Stimulated activated naive CD8-positive, alpha-beta T cell treated with anti-CD3 and anti-CD28 coated beads, Interleukin-15, Interleukin-2, amounts not matched to agents 100 ng/mL and 50 ng/mL, for 24 hours (primary cell): Measurements from ENCODE around the gene ZNF771.

ENCODE experiments used
- H3K27ac Mint-ChIP-seq: one replicate; pipeline ENCODE4 v1.8.0; 2021; ENCODE audit warnings: mild to moderate bottlenecking, mixed read lengths
- H3K27me3 Mint-ChIP-seq: one replicate; pipeline ENCODE4 v1.8.0; 2021; ENCODE audit warnings: mixed read lengths
- H3K36me3 Mint-ChIP-seq: one replicate; pipeline ENCODE4 v1.8.0; 2021; ENCODE audit warnings: low read depth, mixed read lengths
- H3K4me1 Mint-ChIP-seq: one replicate; pipeline ENCODE4 v1.8.0; 2021; ENCODE audit warnings: low read depth, mixed read lengths
- H3K4me3 Mint-ChIP-seq: one replicate; pipeline ENCODE4 v1.8.0; 2021; ENCODE audit warnings: mild to moderate bottlenecking, mixed read lengths
- H3K9me3 Mint-ChIP-seq: one replicate; pipeline ENCODE4 v1.8.0; 2021; ENCODE audit warnings: mixed read lengths

The ZNF771 gene

GRCh38 chr16:30429678-30430427 lies 22.4 kb downstream of the ZNF771 start, which contains the start of gene DCTPP1:
DCTPP1 (minus strand) TSS chr16:30430030; CDS start chr16:30429980, 50 bp downstream.
- no peaks in the 10 kb centered on the region for H3K9me3 Mint-ChIP-seq
- no peaks in the 10 kb centered on the region for H3K27me3 Mint-ChIP-seq
- H3K27ac Mint-ChIP-seq, result no peak within 1 kb of the TSS
- H3K4me3 Mint-ChIP-seq, result no peak within 1 kb of the TSS
- H3K4me1 Mint-ChIP-seq, result peaks cover 39% of the 10 kb centered on the region
- H3K36me3 Mint-ChIP-seq, result peaks cover 28% of the 10 kb centered on the region

GRCh38 chr16:30430428-30430970 lies 23.1 kb downstream of the ZNF771 start:
- H3K9me3 Mint-ChIP-seq, result no peaks in the 10 kb centered on the region
- H3K27ac Mint-ChIP-seq, result no peak overlapping the region
- H3K4me3 Mint-ChIP-seq, result no peak overlapping the region
- H3K36me3 Mint-ChIP-seq, result peaks cover 26% of the 10 kb centered on the region
- peaks cover 44% of the 10 kb centered on the region for H3K4me1 Mint-ChIP-seq
- H3K27me3 Mint-ChIP-seq, result no peaks in the 10 kb centered on the region

- H3K4me3 Mint-ChIP-seq, result peak overlapping the region; percentile 66
- H3K9me3 Mint-ChIP-seq, result no peaks in the 10 kb centered on the region
- peak overlapping the region; percentile 91 for H3K27ac Mint-ChIP-seq
- H3K36me3 Mint-ChIP-seq, result no peaks in the 10 kb centered on the region
- peaks cover 28% of the 10 kb centered on the region for H3K4me1 Mint-ChIP-seq
- no peaks in the 10 kb centered on the region for H3K27me3 Mint-ChIP-seq
Measured at GRCh38 chr16:30434852-30435251, 27.4 kb downstream of the ZNF771 start.

- H3K9me3 Mint-ChIP-seq, result no peaks in the 10 kb centered on the region
- H3K36me3 Mint-ChIP-seq, result no peaks in the 10 kb centered on the region
- H3K4me3 Mint-ChIP-seq, result no peak overlapping the region
- no peak overlapping the region for H3K27ac Mint-ChIP-seq
- no peaks in the 10 kb centered on the region for H3K27me3 Mint-ChIP-seq
- peaks cover 38% of the 10 kb centered on the region for H3K4me1 Mint-ChIP-seq
Measured at GRCh38 chr16:30437511-30438046, 30.2 kb downstream of the ZNF771 start.

- Mint-ChIP-seq H3K4me1 (peaks cover 44% of the 10 kb centered on the region), H3K27me3 (no peaks in the 10 kb centered on the region), H3K4me3 (no peak overlapping the region), H3K9me3 (no peaks in the 10 kb centered on the region), H3K36me3 (peaks cover 9% of the 10 kb centered on the region), H3K27ac (no peak overlapping the region)
Measured at GRCh38 chr16:30438835-30439234, 31.4 kb downstream of the ZNF771 start.

- Mint-ChIP-seq H3K9me3 (no peaks in the 10 kb centered on the region), H3K27me3 (no peaks in the 10 kb centered on the region), H3K27ac (no peak overlapping the region), H3K36me3 (peaks cover 19% of the 10 kb centered on the region), H3K4me3 (no peak overlapping the region), H3K4me1 (peaks cover 44% of the 10 kb centered on the region)
Measured at GRCh38 chr16:30439720-30440348, 32.4 kb downstream of the ZNF771 start.

- Mint-ChIP-seq H3K36me3 (peaks cover 23% of the 10 kb centered on the region), H3K9me3 (no peaks in the 10 kb centered on the region)
Measured at GRCh38 chr16:30443631-30444030, 36.2 kb downstream of the ZNF771 start.

GRCh38 chr16:30444231-30445148 lies 37.1 kb downstream of the ZNF771 start:
- no peaks in the 10 kb centered on the region for H3K9me3 Mint-ChIP-seq
- no peaks in the 10 kb centered on the region for H3K27me3 Mint-ChIP-seq
- peaks cover 23% of the 10 kb centered on the region for H3K36me3 Mint-ChIP-seq
- peak overlapping the region; percentile 94 for H3K4me3 Mint-ChIP-seq
- peak overlapping the region; percentile 85 for H3K27ac Mint-ChIP-seq
- peaks cover 45% of the 10 kb centered on the region for H3K4me1 Mint-ChIP-seq

More at GRCh38 chr16:30443631-30444030, 36.2 kb downstream of the ZNF771 start:
- Mint-ChIP-seq H3K27ac (no peak overlapping the region), H3K4me3 (peak overlapping the region; percentile 94), H3K27me3 (no peaks in the 10 kb centered on the region), H3K4me1 (peaks cover 45% of the 10 kb centered on the region)

GRCh38 chr16:30445149-30445407 lies 37.7 kb downstream of the ZNF771 start:
- H3K4me3 Mint-ChIP-seq, result peak overlapping the region; percentile 94
- no peaks in the 10 kb centered on the region for H3K27me3 Mint-ChIP-seq
- H3K4me1 Mint-ChIP-seq, result peaks cover 42% of the 10 kb centered on the region
- H3K27ac Mint-ChIP-seq, result peak overlapping the region; percentile 85
- H3K36me3 Mint-ChIP-seq, result peaks cover 23% of the 10 kb centered on the region
- no peaks in the 10 kb centered on the region for H3K9me3 Mint-ChIP-seq

GRCh38 chr16:30445408-30446202 lies 38.2 kb downstream of the ZNF771 start, which contains the start of gene SEPHS2:
SEPHS2 (minus strand) TSS chr16:30445874; CDS start chr16:30445727, 147 bp downstream.
- H3K27ac Mint-ChIP-seq, result peak within 1 kb of the TSS; percentile 93
- peak within 1 kb of the TSS; percentile 94 for H3K4me3 Mint-ChIP-seq
- peaks cover 42% of the 10 kb centered on the region for H3K4me1 Mint-ChIP-seq
- H3K36me3 Mint-ChIP-seq, result peaks cover 23% of the 10 kb centered on the region
- no peaks in the 10 kb centered on the region for H3K27me3 Mint-ChIP-seq
- no peaks in the 10 kb centered on the region for H3K9me3 Mint-ChIP-seq

GRCh38 chr16:30446203-30446595 lies 38.8 kb downstream of the ZNF771 start:
- peak overlapping the region; percentile 93 for H3K27ac Mint-ChIP-seq
- no peaks in the 10 kb centered on the region for H3K9me3 Mint-ChIP-seq
- H3K36me3 Mint-ChIP-seq, result peaks cover 23% of the 10 kb centered on the region
- peaks cover 45% of the 10 kb centered on the region for H3K4me1 Mint-ChIP-seq
- no peaks in the 10 kb centered on the region for H3K27me3 Mint-ChIP-seq
- H3K4me3 Mint-ChIP-seq, result peak overlapping the region; percentile 94

- Mint-ChIP-seq H3K27ac (no peak overlapping the region), H3K4me3 (no peak overlapping the region), H3K4me1 (peaks cover 50% of the 10 kb centered on the region), H3K9me3 (no peaks in the 10 kb centered on the region), H3K36me3 (peaks cover 23% of the 10 kb centered on the region), H3K27me3 (no peaks in the 10 kb centered on the region)
Measured at GRCh38 chr16:30447512-30448226, 40.3 kb downstream of the ZNF771 start.

GRCh38 chr16:30449116-30449435 lies 41.7 kb downstream of the ZNF771 start:
- no peaks in the 10 kb centered on the region for H3K27me3 Mint-ChIP-seq
- H3K36me3 Mint-ChIP-seq, result peaks cover 11% of the 10 kb centered on the region
- peaks cover 41% of the 10 kb centered on the region for H3K4me1 Mint-ChIP-seq
- H3K27ac Mint-ChIP-seq, result no peak overlapping the region
- no peak overlapping the region for H3K4me3 Mint-ChIP-seq
- H3K9me3 Mint-ChIP-seq, result no peaks in the 10 kb centered on the region
